HG02678 (cell line): ENCODE data around the gene ZP3.
"Not testable (repeated sequence)": the region's sequence is repeated elsewhere in the genome, so short reads cannot be mapped to it uniquely, and the experiment has no call there.

Experiments used
- ATAC-seq: cut with Tn5 transposase; IDR thresholded peaks from one replicate; pipeline ENCODE4 v1.9.1; 2021; ENCODE audit warnings: mild to moderate bottlenecking, moderate library complexity; ENCODE audit not compliant: unreplicated experiment

Gene ZP3

GRCh38 chr7:76424413-76425111 is at the start of gene ZP3:
Gene ZP3 (plus strand): TSS chr7:76424950. CDS start chr7:76424965, 15 bp downstream.
- peak; percentile 64 for ATAC-seq

- no peak for ATAC-seq
These were observed 49.5 kb upstream of the ZP3 start for GRCh38 chr7:76375251-76375650.

- no peak for ATAC-seq
These were observed 47.4 kb upstream of the ZP3 start for GRCh38 chr7:76377186-76377918.

- ATAC-seq, result no peak
These were observed 44.2 kb upstream of the ZP3 start for GRCh38 chr7:76380623-76380966.

GRCh38 chr7:76381814-76382213 is 42.9 kb upstream of the ZP3 start:
- no peak for ATAC-seq

GRCh38 chr7:76383089-76383944 is 41.4 kb upstream of the ZP3 start:
- no peak for ATAC-seq

GRCh38 chr7:76386691-76387260 is 38.0 kb upstream of the ZP3 start:
- no peak for ATAC-seq

- not testable (repeated sequence) for ATAC-seq
These were observed 37.0 kb upstream of the ZP3 start for GRCh38 chr7:76387789-76388188.

- no peak for ATAC-seq
These were observed 34.7 kb upstream of the ZP3 start for GRCh38 chr7:76390092-76390491.

- no peak for ATAC-seq
These were observed 32.1 kb upstream of the ZP3 start for GRCh38 chr7:76392531-76393115.

- peak; percentile 86 for ATAC-seq
These were observed 31.4 kb upstream of the ZP3 start for GRCh38 chr7:76393116-76394031.

GRCh38 chr7:76394957-76395356 is 29.8 kb upstream of the ZP3 start:
- ATAC-seq, result no peak

GRCh38 chr7:76395605-76395964 is 29.2 kb upstream of the ZP3 start:
- ATAC-seq, result not testable (repeated sequence)

- no peak for ATAC-seq
These were observed 28.6 kb upstream of the ZP3 start for GRCh38 chr7:76395965-76396726.

- ATAC-seq, result no peak
These were observed 27.9 kb upstream of the ZP3 start for GRCh38 chr7:76396864-76397263.

- peak; percentile 30 for ATAC-seq
These were observed 27.2 kb upstream of the ZP3 start for GRCh38 chr7:76397409-76398183.

- no peak for ATAC-seq
These were observed 24.5 kb upstream of the ZP3 start for GRCh38 chr7:76400248-76400647.

GRCh38 chr7:76403097-76403496 is 21.7 kb upstream of the ZP3 start:
- not testable (repeated sequence) for ATAC-seq
